Glutamatergic neuron (in vitro differentiated cells): ENCODE results near the gene EIF4EBP2. TPM values are rescaled to one million over a fixed set of nuclear protein-coding genes. Genes with fewer than 3 reads are reported as not detected.

Experiments
- DNase-seq: peaks from one replicate; pipeline ENCODE4 v3.0.0; 2022
- H3K27ac Mint-ChIP-seq: one replicate; pipeline ENCODE4 v1.8.0; 2020; ENCODE audit warnings: mild to moderate bottlenecking, mixed read lengths, inconsistent platforms; ENCODE audit not compliant: unreplicated experiment
- H3K27me3 Mint-ChIP-seq: one replicate; pipeline ENCODE4 v1.8.0; 2020; ENCODE audit warnings: mild to moderate bottlenecking, moderate library complexity, mixed read lengths, inconsistent platforms; ENCODE audit not compliant: unreplicated experiment
- H3K36me3 Mint-ChIP-seq: one replicate; pipeline ENCODE4 v1.8.0; 2020; ENCODE audit warnings: mild to moderate bottlenecking, mixed read lengths, inconsistent platforms; ENCODE audit not compliant: unreplicated experiment
- H3K4me1 Mint-ChIP-seq: one replicate; pipeline ENCODE4 v1.8.0; 2020; ENCODE audit warnings: mild to moderate bottlenecking, low read depth, mixed read lengths, inconsistent platforms; ENCODE audit not compliant: unreplicated experiment
- H3K4me3 Mint-ChIP-seq: one replicate; pipeline ENCODE4 v1.8.0; 2020; ENCODE audit warnings: mild to moderate bottlenecking, mixed read lengths, inconsistent platforms; ENCODE audit not compliant: unreplicated experiment
- H3K9me3 Mint-ChIP-seq: one replicate; pipeline ENCODE4 v1.8.0; 2020; ENCODE audit warnings: mild to moderate bottlenecking, moderate library complexity, mixed read lengths, inconsistent platforms; ENCODE audit not compliant: unreplicated experiment
- CTCF ChIP-seq: fragments of 200-600 bp; sonication (generic); IDR thresholded peaks from one replicate; pipeline ENCODE4 v1.5.0; 2021; ENCODE audit not compliant: partially characterized antibody, unreplicated experiment
- total RNA-seq: library from RNA; stranded (reverse); fragmentation: NEBNext Ultra II Directional; extraction: Animal tissue kit (Norgen Biotek cat#: 25700); gene quantifications from one replicate; pipeline ENCODE4 v1.2.1, GENCODE V29; 2021; ENCODE audit not compliant: unreplicated experiment

Gene EIF4EBP2
- total RNA-seq, 1 donor from 2014 or later = 130 TPM

- Mint-ChIP-seq H3K9me3 (peaks cover 5% of the 10 kb centered on the region), H3K36me3 (no peaks in the 10 kb centered on the region), H3K27me3 (peaks cover 14% of the 10 kb centered on the region), H3K4me3 (peak overlapping the region; percentile 21), H3K27ac (peak overlapping the region; percentile 85), H3K4me1 (peaks cover 27% of the 10 kb centered on the region)
- TF ChIP-seq CTCF = no peak
- no peak for DNase-seq
These were observed 45.5 kb upstream of the EIF4EBP2 start for GRCh38 chr10:70358446-70358845.

GRCh38 chr10:70359017-70359550 is 44.9 kb upstream of the EIF4EBP2 start:
- DNase-seq = no peak
- H3K27me3 Mint-ChIP-seq = peaks cover 14% of the 10 kb centered on the region
- no peak overlapping the region for H3K4me3 Mint-ChIP-seq
- H3K4me1 Mint-ChIP-seq = peaks cover 29% of the 10 kb centered on the region
- no peaks in the 10 kb centered on the region for H3K36me3 Mint-ChIP-seq
- H3K9me3 Mint-ChIP-seq = peaks cover 5% of the 10 kb centered on the region
- H3K27ac Mint-ChIP-seq = no peak overlapping the region
- TF ChIP-seq CTCF = no peak

GRCh38 chr10:70360215-70360614 is 43.7 kb upstream of the EIF4EBP2 start:
- peaks cover 7% of the 10 kb centered on the region for H3K9me3 Mint-ChIP-seq
- no peak for TF ChIP-seq CTCF
- no peak overlapping the region for H3K27ac Mint-ChIP-seq

GRCh38 chr10:70362328-70362727 is 41.6 kb upstream of the EIF4EBP2 start:
- H3K9me3 Mint-ChIP-seq = peaks cover 7% of the 10 kb centered on the region
- no peak overlapping the region for H3K27ac Mint-ChIP-seq
- peaks cover 24% of the 10 kb centered on the region for H3K4me1 Mint-ChIP-seq
- no peak for TF ChIP-seq CTCF
- no peak for DNase-seq
- H3K36me3 Mint-ChIP-seq = no peaks in the 10 kb centered on the region
- peaks cover 13% of the 10 kb centered on the region for H3K27me3 Mint-ChIP-seq
- H3K4me3 Mint-ChIP-seq = no peak overlapping the region

More at GRCh38 chr10:70360215-70360614, 43.7 kb upstream of the EIF4EBP2 start:
- Mint-ChIP-seq H3K27me3 (peaks cover 16% of the 10 kb centered on the region), H3K4me1 (peaks cover 32% of the 10 kb centered on the region), H3K4me3 (no peak overlapping the region), H3K36me3 (no peaks in the 10 kb centered on the region)
- DNase-seq = no peak

GRCh38 chr10:70363292-70363691 is 40.7 kb upstream of the EIF4EBP2 start:
- Mint-ChIP-seq H3K4me3 (no peak overlapping the region), H3K36me3 (no peaks in the 10 kb centered on the region), H3K9me3 (peaks cover 7% of the 10 kb centered on the region), H3K4me1 (peaks cover 16% of the 10 kb centered on the region), H3K27ac (peak overlapping the region; percentile 56), H3K27me3 (peaks cover 9% of the 10 kb centered on the region)
- no peak for TF ChIP-seq CTCF
- no peak for DNase-seq
